ENCODE data around the gene CHST2. TPM values are rescaled to one million over a fixed set of nuclear protein-coding genes. Genes with fewer than 3 reads are reported as not detected.
"Not testable (repeated sequence)": the region's sequence is repeated elsewhere in the genome, so short reads cannot be mapped to it uniquely, and the experiment has no call there.

CHST2 gene
- total RNA-seq, 1 experiment from 2014 or later, result 1.7 TPM

DNA sequence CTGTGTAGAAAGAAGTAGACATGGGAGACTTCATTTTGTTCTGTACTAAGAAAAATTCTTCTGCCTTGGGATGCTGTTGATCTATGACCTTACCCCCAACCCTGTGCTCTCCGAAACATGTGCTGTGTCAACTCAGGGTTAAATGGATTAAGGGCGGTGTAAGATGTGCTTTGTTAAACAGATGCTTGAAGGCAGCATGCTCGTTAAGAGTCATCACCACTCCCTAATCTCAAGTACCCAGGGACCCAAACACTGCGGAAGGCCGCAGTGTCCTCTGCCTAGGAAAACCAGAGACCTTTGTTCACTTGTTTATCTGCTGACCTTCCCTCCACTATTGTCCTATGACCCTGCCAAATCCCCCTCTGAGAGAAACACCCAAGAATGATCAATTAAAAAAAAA lies 45.6 kb upstream of the CHST2 start:
- H3K4me1 ChIP-seq (ENCODE audit: control insufficient read depth in 1 of 2, insufficient read depth in 2 of 2, low read length in 2 of 2); H3K9ac ChIP-seq (ENCODE audit: low read length); ATAC-seq; H3K9me2 ChIP-seq (ENCODE audit: insufficient read depth); H3K79me2 ChIP-seq (ENCODE audit: insufficient read depth, low read length); BruUV-seq (replicated peaks); H3K4me2 ChIP-seq (ENCODE audit: low read length); H3K9me3 ChIP-seq (ENCODE audit: control insufficient read depth in 1 of 2, insufficient read depth in 1 of 2, low read depth in 1 of 2, low read length in 2 of 2); POLR2A ChIA-PET; RAD21 ChIA-PET (ENCODE audit: low non-redundant PET in 1 of 2, low total read pairs in 2 of 2, uncharacterized antibody in 2 of 2, unreplicated experiment in 2 of 2); DNase-seq (ENCODE audit: low read depth, low spot score); intact Hi-C loops (cut with micrococcal nuclease); H3K36me3 ChIP-seq (ENCODE audit: control insufficient read depth in 1 of 2, insufficient read depth in 2 of 2, low read length in 2 of 2); H4K20me1 ChIP-seq (ENCODE audit: insufficient read depth); H3K4me3 ChIP-seq (replicated peaks in 1 of 2; ENCODE audit: low read depth in 1 of 2, low read length in 2 of 2); H2AFZ ChIP-seq (ENCODE audit: low read depth, low read length, poor library complexity, severe bottlenecking); CTCF ChIA-PET; H3K27me3 ChIP-seq (ENCODE audit: insufficient read depth, low read length); H3K27ac ChIP-seq (ENCODE audit: low read depth, low read length): not testable (repeated sequence)

DNA sequence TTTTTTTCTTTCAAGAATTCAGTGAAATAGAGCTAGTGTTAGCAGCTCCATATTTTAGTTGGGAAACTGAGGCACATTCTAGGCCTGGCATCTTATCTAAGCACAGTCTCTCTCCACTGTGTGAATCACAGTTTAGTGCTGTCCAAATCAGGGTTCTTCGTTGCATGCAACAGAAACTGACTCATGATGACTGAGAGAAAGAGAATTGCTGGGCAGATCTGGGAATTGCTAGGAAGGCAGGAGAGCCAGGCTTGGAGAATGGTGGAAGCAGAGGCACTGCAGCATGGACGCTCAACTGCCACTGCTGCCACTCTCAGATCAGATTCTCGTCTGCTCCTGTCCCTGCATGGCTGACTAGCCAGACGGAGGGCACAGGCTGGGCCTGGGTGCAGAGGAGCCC lies 40.7 kb upstream of the CHST2 start:
- intact Hi-C loops (cut with micrococcal nuclease), result no loop called here
- Histone ChIP-seq H3K4me2 (ENCODE audit: low read length) (no peak overlapping the region), H4K20me1 (ENCODE audit: insufficient read depth) (no peaks in the 10 kb centered on the region), H3K4me3 (replicated peaks in 1 of 2; ENCODE audit: low read depth in 1 of 2, low read length in 2 of 2) (no peak overlapping the region), H3K4me1 (ENCODE audit: control insufficient read depth in 1 of 2, insufficient read depth in 2 of 2, low read length in 2 of 2) (no peaks in the 10 kb centered on the region), H2AFZ (ENCODE audit: low read depth, low read length, poor library complexity, severe bottlenecking) (no peak overlapping the region), H3K36me3 (ENCODE audit: control insufficient read depth in 1 of 2, insufficient read depth in 2 of 2, low read length in 2 of 2) (no peaks in the 10 kb centered on the region), H3K9ac (ENCODE audit: low read length) (no peak overlapping the region), H3K9me2 (ENCODE audit: insufficient read depth) (no peaks in the 10 kb centered on the region), H3K27me3 (ENCODE audit: insufficient read depth, low read length) (no peaks in the 10 kb centered on the region), H3K9me3 (ENCODE audit: control insufficient read depth in 1 of 2, insufficient read depth in 1 of 2, low read depth in 1 of 2, low read length in 2 of 2) (no peaks in the 10 kb centered on the region), H3K27ac (ENCODE audit: low read depth, low read length) (no peak overlapping the region), H3K79me2 (ENCODE audit: insufficient read depth, low read length) (no peaks in the 10 kb centered on the region)
- ChIA-PET RAD21 (ENCODE audit: low non-redundant PET in 1 of 2, low total read pairs in 2 of 2, uncharacterized antibody in 2 of 2, unreplicated experiment in 2 of 2) (no interaction called here), CTCF (no interaction called here), POLR2A (no interaction called here)
- BruUV-seq (replicated peaks), result no TSS peak
- TF ChIP-seq, protein P1, sequence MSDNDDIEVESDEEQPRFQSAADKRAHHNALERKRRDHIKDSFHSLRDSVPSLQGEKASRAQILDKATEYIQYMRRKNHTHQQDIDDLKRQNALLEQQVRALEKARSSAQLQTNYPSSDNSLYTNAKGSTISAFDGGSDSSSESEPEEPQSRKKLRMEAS (IDR thresholded peaks at IDR 0.05), result no peak
- TF ChIP-seq EZH2 (IDR thresholded peaks at IDR 0.05) (no peak), POLR2AphosphoS5 (IDR thresholded peaks at IDR 0.05; ENCODE audit: low read depth, low read length) (no peak), FOSL1 (IDR thresholded peaks at IDR 0.05; ENCODE audit: low read depth) (no peak), ELF1 (IDR thresholded peaks at IDR 0.05; ENCODE audit: borderline replicate concordance, low read depth) (no peak), CEBPB (IDR thresholded peaks at IDR 0.05; ENCODE audit: low read depth) (no peak), YY1 (IDR thresholded peaks at IDR 0.05; ENCODE audit: extremely low read depth, insufficient replicate concordance, low read depth, low read length) (no peak)
- TF ChIP-seq, protein P2, sequence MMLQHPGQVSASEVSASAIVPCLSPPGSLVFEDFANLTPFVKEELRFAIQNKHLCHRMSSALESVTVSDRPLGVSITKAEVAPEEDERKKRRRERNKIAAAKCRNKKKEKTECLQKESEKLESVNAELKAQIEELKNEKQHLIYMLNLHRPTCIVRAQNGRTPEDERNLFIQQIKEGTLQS (IDR thresholded peaks at IDR 0.05), result no peak
- ATAC-seq (no peak), DNase-seq (ENCODE audit: low read depth, low spot score) (no peak)
